Measurements from ENCODE around the gene TNNT2. TPM values are rescaled to one million over a fixed set of nuclear protein-coding genes. Genes with fewer than 3 reads are reported as not detected.

TNNT2 gene
- total and polyA plus RNA-seq, 5 donors, result 5,203 to 16,707 (median 7,247) TPM

DNA sequence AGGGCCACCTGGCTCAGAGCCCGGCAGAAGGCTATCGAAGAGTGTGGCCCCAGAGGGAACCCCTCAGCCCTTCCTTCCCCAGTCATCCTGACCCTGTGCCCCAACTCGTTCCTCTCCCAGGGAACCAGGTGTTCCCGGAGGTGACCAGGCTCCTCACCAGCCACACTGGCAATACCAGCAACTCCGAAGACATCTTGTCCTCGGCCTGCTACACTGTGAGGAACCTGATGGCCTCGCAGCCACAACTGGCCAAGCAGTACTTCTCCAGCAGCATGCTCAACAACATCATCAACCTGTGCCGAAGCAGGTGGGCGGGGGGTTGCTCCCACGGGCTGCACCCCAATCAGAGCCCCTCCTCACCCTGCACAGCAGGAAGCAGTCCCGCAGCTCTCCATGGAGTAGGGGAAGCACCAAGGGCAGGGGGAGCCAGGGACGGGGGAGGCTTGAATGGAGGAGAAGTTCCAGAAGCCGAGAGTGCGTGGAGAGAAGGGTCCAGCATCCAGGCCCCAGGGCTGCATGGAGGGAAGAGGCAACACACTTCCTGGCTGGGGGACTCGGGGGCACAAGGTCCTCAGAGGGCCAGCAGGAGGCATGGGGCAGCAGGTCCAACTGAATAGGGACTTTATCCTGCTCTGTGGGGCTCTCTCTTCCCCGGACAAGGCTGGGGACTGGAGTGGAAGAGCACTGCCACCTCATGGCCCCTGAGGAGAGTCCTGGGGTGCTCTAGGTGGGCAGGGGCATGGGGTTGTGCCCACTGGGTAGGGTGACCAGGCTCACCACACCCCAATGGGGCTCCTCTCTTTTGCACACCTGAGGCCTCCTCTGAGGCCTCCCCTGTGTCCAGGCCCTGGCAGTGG is 52.4 kb downstream of the TNNT2 start:
- WGBS, result 76% methylated on average over 16 of the region's 16 CpGs
- DNase-seq (no peak), ATAC-seq (no peak)
- H3K27ac ChIP-seq (ENCODE audit: low read length), result no peak overlapping the region
- intact Hi-C loops (cut with DNase I), result no loop called here
- no peaks in the 10 kb centered on the region for H3K27me3 ChIP-seq (ENCODE audit: control insufficient read depth, insufficient read depth)
- no peaks in the 10 kb centered on the region for H3K4me1 ChIP-seq (ENCODE audit: control insufficient read depth, insufficient read depth, low read length)
- no peaks in the 10 kb centered on the region for H3K9me3 ChIP-seq (ENCODE audit: control insufficient read depth, low read length)
- no peak overlapping the region for H3K4me3 ChIP-seq (ENCODE audit: low read length)

DNA sequence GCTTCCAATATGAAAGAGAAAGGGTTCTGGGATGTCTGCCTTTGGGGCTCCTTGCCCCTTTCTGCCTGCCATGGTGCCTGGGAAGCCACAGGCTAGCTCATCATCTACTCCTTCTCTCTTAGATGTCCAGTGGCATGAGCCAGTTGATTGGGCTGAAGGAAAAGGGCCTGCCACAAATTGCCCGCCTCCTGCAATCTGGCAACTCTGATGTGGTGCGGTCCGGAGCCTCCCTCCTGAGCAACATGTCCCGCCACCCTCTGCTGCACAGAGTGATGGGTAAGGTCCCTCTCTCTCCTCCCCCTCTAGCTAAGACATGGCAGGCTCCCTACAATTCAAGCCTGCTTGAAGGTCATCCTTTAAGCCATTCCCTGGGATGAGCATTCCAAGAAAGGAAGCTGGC is 53.2 kb downstream of the TNNT2 start:
- intact Hi-C loops (cut with DNase I), result no loop called here
- Histone ChIP-seq H3K27ac (ENCODE audit: low read length) (no peak overlapping the region), H3K9me3 (ENCODE audit: control insufficient read depth, low read length) (no peaks in the 10 kb centered on the region), H3K27me3 (ENCODE audit: control insufficient read depth, insufficient read depth) (no peaks in the 10 kb centered on the region), H3K4me3 (ENCODE audit: low read length) (no peak overlapping the region), H3K4me1 (ENCODE audit: control insufficient read depth, insufficient read depth, low read length) (no peaks in the 10 kb centered on the region)
- ATAC-seq (no peak), DNase-seq (no peak)
- WGBS, result 93% methylated on average over 4 of the region's 4 CpGs

DNA sequence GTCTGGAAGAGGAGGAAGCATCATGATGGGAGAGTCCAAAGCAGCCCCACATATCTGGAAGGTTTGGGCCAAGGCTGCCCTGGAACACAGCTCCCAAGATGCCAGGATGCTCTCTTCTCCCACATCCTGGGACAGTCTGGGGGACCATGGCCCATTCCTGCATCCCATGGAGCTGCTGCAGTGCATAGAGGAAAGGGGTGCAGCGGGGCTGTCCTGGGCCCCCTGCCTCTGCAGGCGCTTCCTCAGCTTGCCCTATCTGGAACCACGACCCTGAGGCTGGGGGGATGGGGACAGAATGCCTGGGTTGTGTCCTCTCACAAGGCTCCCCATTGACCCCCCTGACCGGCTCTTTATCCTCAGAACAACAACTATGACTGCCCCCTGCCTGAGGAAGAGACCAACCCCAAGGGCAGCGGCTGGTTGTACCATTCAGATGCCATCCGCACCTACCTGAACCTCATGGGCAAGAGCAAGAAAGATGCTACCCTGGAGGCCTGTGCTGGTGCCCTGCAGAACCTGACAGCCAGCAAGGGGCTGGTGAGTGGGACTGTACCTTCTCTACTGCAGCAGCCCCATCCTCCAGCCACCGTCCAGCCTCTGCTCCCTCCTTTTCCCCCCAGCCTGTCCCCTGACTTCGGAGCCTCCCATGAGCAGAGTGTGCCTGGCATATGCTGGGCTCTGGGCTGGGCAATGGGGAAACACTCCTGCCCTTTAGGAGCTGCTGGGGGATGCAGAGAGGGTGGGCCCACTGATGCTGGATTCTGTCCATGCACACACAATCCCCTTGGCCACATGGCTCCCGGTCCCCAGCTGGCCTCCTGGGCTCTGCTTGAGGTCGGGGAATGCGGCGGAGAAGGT is 54.6 kb downstream of the TNNT2 start:
- no peak for ATAC-seq
- 92% methylated on average over 12 of the region's 12 CpGs for WGBS

DNA sequence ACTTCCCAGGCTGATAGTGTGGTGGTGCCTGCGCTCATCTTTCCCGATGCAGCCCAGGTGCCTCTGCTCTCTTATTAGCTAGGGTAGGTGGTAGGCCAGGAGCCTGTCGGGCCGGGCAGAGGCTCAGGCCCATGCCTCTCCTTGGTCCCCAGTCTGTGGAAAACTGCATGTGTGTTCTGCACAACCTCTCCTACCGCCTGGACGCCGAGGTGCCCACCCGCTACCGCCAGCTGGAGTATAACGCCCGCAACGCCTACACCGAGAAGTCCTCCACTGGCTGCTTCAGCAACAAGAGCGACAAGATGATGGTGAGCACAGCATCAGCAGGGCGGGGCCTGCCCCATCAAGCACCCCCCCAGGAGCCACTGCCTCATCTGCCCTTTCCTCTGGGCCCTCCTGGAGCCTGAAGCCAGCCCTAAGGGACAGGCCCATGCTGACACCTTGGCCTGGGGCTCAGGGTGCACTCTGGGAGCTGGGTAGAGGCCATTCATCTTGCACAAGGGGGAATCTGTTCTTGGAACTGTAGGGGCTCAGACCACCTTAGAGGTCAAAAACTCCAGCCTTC is 55.6 kb downstream of the TNNT2 start:
- Histone ChIP-seq H3K4me1 (ENCODE audit: control insufficient read depth, insufficient read depth, low read length) (no peaks in the 10 kb centered on the region), H3K27me3 (ENCODE audit: control insufficient read depth, insufficient read depth) (no peaks in the 10 kb centered on the region), H3K9me3 (ENCODE audit: control insufficient read depth, low read length) (no peaks in the 10 kb centered on the region), H3K4me3 (ENCODE audit: low read length) (no peak overlapping the region), H3K27ac (ENCODE audit: low read length) (no peak overlapping the region)
- ATAC-seq (no peak), DNase-seq (no peak)
- WGBS, result 89% methylated on average over 15 of the region's 15 CpGs
- intact Hi-C loops (cut with DNase I), result no loop called here

More for the DNA sequence above, 54.6 kb downstream of the TNNT2 start:
- Histone ChIP-seq H3K9me3 (ENCODE audit: control insufficient read depth, low read length) (no peaks in the 10 kb centered on the region), H3K4me1 (ENCODE audit: control insufficient read depth, insufficient read depth, low read length) (no peaks in the 10 kb centered on the region), H3K27me3 (ENCODE audit: control insufficient read depth, insufficient read depth) (no peaks in the 10 kb centered on the region), H3K4me3 (ENCODE audit: low read length) (no peak overlapping the region), H3K27ac (ENCODE audit: low read length) (no peak overlapping the region)
- intact Hi-C loops (cut with DNase I), result no loop called here
- DNase-seq, result no peak

DNA sequence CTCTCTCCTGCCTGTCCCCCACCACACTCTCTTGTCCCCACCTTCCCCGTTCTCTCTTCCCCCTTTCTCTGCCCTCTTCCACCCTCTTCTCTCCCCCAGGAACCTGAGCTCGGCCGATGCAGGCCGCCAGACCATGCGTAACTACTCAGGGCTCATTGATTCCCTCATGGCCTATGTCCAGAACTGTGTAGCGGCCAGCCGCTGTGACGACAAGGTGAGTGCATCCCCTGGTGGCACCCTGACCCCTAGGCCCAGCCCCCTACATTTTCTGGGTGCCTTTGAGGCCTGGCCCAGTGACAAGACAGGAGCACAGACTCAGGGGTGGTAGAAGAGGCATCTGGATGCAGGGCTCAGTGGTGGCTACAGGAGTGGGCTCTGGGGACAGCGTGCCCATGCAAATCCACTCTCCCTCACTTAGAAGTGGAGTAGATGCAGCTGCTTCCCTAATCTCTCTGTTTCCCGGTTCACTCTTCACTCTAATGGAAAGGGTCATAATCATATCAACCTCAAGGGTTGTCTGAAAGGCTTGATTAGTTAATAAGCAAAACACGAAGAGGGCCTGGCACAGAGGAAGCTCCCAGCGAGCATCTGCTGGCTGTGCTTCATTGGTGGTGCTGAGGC is 57.2 kb downstream of the TNNT2 start:
- no peak overlapping the region for H3K27ac ChIP-seq (ENCODE audit: low read length)

DNA sequence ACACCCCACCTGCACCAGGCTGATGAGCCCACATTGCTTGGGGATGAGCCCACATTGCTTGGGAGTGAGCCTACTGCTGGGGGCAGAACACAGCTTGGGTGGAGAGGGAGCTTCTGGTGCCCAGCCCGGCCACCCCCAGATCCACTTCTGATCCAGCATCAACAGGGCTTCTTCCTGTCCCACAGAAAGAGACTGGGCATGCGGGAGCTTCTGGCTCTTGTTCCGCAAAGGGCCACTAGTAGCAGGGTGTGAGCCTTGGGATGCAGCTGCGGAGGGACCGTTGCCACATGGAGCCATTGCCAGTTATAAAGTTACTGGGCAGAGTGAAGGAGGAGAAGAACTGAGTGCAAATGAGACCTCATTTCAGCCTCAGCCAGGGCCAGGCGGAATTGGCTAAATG is 57.8 kb downstream of the TNNT2 start:
- DNase-seq, result no peak

More for the DNA sequence above, 57.2 kb downstream of the TNNT2 start:
- Histone ChIP-seq H3K27me3 (ENCODE audit: control insufficient read depth, insufficient read depth) (no peaks in the 10 kb centered on the region), H3K9me3 (ENCODE audit: control insufficient read depth, low read length) (no peaks in the 10 kb centered on the region), H3K4me3 (ENCODE audit: low read length) (no peak overlapping the region), H3K4me1 (ENCODE audit: control insufficient read depth, insufficient read depth, low read length) (no peaks in the 10 kb centered on the region)
- ATAC-seq (no peak), DNase-seq (no peak)
- intact Hi-C loops (cut with DNase I), result no loop called here
- 69% methylated on average over 12 of the region's 12 CpGs for WGBS

DNA sequence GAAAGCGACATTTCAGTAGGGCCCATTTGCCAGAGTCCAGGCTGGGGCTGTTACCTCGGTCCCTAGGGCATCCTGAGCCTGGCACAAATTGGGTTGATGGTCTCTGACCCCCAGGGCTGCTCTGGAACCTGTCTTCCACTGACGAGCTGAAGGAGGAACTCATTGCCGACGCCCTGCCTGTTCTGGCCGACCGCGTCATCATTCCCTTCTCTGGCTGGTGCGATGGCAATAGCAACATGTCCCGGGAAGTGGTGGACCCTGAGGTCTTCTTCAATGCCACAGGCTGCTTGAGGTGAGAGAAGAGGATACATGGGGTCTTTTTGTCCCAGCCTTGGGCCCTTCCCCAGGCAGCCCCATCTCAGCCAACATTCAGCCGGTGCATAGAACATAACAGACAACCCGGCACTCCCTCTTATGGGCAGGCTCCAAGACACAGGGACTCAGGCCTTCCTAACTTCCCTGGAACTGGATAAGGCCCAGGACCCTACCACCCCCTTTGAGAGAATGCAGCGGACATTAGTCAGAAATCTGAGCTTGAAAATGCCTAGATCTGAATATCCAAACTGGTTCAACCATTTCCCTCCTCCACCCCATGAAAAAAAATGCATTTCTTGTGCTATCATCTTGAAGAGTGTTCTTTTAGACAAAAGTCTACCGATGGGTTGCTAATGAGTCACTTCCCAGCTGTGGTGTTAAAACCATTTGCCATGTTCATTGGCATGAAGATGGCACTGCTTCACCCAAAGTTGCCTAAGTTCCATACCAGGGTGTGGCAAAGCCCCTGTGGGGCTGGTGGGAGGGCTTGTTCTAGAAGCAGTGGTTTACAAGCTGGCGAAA is 58.8 kb downstream of the TNNT2 start:
- intact Hi-C loops (cut with DNase I), result no loop called here
- Histone ChIP-seq H3K4me1 (ENCODE audit: control insufficient read depth, insufficient read depth, low read length) (no peaks in the 10 kb centered on the region), H3K4me3 (ENCODE audit: low read length) (no peak overlapping the region), H3K27me3 (ENCODE audit: control insufficient read depth, insufficient read depth) (no peaks in the 10 kb centered on the region), H3K27ac (ENCODE audit: low read length) (no peak overlapping the region), H3K9me3 (ENCODE audit: control insufficient read depth, low read length) (no peaks in the 10 kb centered on the region)
- ATAC-seq (no peak), DNase-seq (no peak)
- WGBS, result 84% methylated on average over 15 of the region's 15 CpGs

More for the DNA sequence above, 57.8 kb downstream of the TNNT2 start:
- Histone ChIP-seq H3K4me3 (ENCODE audit: low read length) (no peak overlapping the region), H3K27me3 (ENCODE audit: control insufficient read depth, insufficient read depth) (no peaks in the 10 kb centered on the region), H3K9me3 (ENCODE audit: control insufficient read depth, low read length) (no peaks in the 10 kb centered on the region), H3K27ac (ENCODE audit: low read length) (no peak overlapping the region), H3K4me1 (ENCODE audit: control insufficient read depth, insufficient read depth, low read length) (no peaks in the 10 kb centered on the region)
- intact Hi-C loops (cut with DNase I), result no loop called here
- WGBS, result 93% methylated on average over 6 of the region's 6 CpGs
- no peak for ATAC-seq

DNA sequence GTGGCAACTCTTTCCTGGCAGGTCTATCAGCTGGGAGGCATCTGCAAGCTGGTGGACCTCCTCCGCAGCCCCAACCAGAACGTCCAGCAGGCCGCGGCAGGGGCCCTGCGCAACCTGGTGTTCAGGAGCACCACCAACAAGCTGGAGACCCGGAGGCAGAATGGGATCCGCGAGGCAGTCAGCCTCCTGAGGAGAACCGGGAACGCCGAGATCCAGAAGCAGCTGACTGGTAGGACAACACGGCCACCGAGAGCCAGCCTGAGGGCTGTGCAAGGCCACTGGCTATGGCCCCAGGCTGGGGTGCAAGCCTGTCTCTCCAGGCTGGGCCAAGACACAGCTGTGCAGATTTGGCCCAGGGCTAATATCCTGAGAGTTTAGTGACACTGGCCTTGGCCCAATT is 59.9 kb downstream of the TNNT2 start:
- WGBS, result 90% methylated on average over 13 of the region's 13 CpGs
- H3K27me3 ChIP-seq (ENCODE audit: control insufficient read depth, insufficient read depth), result no peaks in the 10 kb centered on the region
- no peak for DNase-seq
- ATAC-seq, result no peak
- no peaks in the 10 kb centered on the region for H3K9me3 ChIP-seq (ENCODE audit: control insufficient read depth, low read length)
- H3K27ac ChIP-seq (ENCODE audit: low read length), result no peak overlapping the region
- H3K4me3 ChIP-seq (ENCODE audit: low read length), result no peak overlapping the region
- intact Hi-C loops (cut with DNase I), result no loop called here
- no peaks in the 10 kb centered on the region for H3K4me1 ChIP-seq (ENCODE audit: control insufficient read depth, insufficient read depth, low read length)

DNA sequence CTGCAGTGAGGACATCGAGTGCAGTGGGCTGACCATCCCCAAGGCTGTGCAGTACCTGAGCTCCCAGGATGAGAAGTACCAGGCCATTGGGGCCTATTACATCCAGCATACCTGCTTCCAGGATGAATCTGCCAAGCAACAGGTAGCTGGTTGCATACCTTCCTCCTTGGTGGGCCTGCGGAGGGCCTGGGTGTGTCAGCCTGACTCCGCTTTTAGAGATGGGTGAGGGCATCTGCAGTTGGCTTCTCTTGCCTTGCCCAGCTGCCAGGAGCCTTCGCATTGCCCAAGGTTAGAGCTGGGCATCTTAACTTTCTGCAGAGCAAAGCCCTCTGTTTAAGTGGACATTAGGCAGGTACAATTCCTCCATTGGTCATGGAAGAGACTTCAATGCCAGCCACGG is 60.9 kb downstream of the TNNT2 start:
- no peak for DNase-seq
- intact Hi-C loops (cut with DNase I), result no loop called here
- Histone ChIP-seq H3K27me3 (ENCODE audit: control insufficient read depth, insufficient read depth) (no peaks in the 10 kb centered on the region), H3K27ac (ENCODE audit: low read length) (no peak overlapping the region), H3K4me3 (ENCODE audit: low read length) (no peak overlapping the region), H3K4me1 (ENCODE audit: control insufficient read depth, insufficient read depth, low read length) (peaks cover under 1% of the 10 kb centered on the region), H3K9me3 (ENCODE audit: control insufficient read depth, low read length) (no peaks in the 10 kb centered on the region)
- ATAC-seq, result no peak
- 95% methylated on average over 5 of the region's 5 CpGs for whole genome bisulfite sequencing

DNA sequence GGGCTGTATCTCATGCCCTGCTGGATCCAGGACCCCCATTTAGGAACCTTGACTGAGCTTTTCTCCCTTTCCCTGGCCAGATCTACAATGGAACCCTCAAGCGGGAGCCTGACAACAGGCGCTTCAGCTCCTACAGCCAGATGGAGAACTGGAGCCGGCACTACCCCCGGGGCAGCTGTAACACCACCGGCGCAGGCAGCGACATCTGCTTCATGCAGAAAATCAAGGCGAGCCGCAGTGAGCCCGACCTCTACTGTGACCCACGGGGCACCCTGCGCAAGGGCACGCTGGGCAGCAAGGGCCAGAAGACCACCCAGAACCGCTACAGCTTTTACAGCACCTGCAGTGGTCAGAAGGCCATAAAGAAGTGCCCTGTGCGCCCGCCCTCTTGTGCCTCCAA is 64.4 kb downstream of the TNNT2 start:
- H3K27me3 ChIP-seq (ENCODE audit: control insufficient read depth, insufficient read depth), result no peaks in the 10 kb centered on the region
- no peak overlapping the region for H3K27ac ChIP-seq (ENCODE audit: low read length)
- H3K9me3 ChIP-seq (ENCODE audit: control insufficient read depth, low read length), result no peaks in the 10 kb centered on the region
- no peak for ATAC-seq
- H3K4me3 ChIP-seq (ENCODE audit: low read length), result no peak overlapping the region
- no peak for DNase-seq
- WGBS, result 94% methylated on average over 16 of the region's 16 CpGs
- peaks cover 11% of the 10 kb centered on the region for H3K4me1 ChIP-seq (ENCODE audit: control insufficient read depth, insufficient read depth, low read length)
- intact Hi-C loops (cut with DNase I), result no loop called here

Measured in right cardiac atrium (tissue), 5 donors.